Sigmoid colon (tissue), 3 donors: Measurements from ENCODE around the gene MAP4.

Experiments
- POLR2A ChIP-seq, 2 donors: fragments of 450-650 bp; IDR thresholded peaks; one replicate each; pipeline ENCODE4 v1.6.1; 2016; ENCODE audit warnings: antibody characterized with exemption in 2 of 2, mild to moderate bottlenecking in 2 of 2, moderate library complexity in 2 of 2
- TF ChIP-seq, protein P1 (sequence below), 4 experiments: fragments of 450-650 bp in 3 of 4; fragments of 200-600 bp in 1 of 4; IDR thresholded peaks; one replicate each; pipeline ENCODE4 v1.5.1; 2016 to 2019; ENCODE audit warnings: antibody characterized with exemption in 4 of 4, mild to moderate bottlenecking in 3 of 4, moderate library complexity in 2 of 4

DNA sequence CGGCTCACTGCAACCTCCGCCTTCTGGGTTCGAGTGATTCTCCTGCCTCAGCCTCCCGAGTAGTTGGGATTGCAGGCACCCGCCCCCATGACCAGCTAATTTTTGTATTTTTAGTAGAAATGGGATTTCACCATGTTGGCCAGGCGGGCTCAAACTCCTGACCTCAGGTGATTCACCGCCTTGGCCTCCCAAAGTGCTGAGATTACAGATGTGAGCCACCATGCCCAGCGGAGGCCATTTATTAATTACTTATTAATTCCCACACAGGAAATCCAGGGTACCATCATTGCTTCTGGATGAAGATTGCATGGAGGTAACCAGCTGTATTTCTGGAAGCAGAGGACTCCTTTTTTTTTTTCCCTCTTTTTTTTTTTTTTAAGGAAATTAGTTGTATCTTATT is 37.8 kb downstream of the MAP4 start:
- no peak for TF ChIP-seq POLR2A (IDR thresholded peaks at IDR 0.05)
- TF ChIP-seq, protein P1, sequence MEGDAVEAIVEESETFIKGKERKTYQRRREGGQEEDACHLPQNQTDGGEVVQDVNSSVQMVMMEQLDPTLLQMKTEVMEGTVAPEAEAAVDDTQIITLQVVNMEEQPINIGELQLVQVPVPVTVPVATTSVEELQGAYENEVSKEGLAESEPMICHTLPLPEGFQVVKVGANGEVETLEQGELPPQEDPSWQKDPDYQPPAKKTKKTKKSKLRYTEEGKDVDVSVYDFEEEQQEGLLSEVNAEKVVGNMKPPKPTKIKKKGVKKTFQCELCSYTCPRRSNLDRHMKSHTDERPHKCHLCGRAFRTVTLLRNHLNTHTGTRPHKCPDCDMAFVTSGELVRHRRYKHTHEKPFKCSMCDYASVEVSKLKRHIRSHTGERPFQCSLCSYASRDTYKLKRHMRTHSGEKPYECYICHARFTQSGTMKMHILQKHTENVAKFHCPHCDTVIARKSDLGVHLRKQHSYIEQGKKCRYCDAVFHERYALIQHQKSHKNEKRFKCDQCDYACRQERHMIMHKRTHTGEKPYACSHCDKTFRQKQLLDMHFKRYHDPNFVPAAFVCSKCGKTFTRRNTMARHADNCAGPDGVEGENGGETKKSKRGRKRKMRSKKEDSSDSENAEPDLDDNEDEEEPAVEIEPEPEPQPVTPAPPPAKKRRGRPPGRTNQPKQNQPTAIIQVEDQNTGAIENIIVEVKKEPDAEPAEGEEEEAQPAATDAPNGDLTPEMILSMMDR (IDR thresholded peaks at IDR 0.05), result no peak
